Fibroblast of gingiva (primary cell): ENCODE data around the gene ZCCHC13.
A peak's percentile ranks its signal among the peaks of the same experiment; 100 is the strongest.
"Not testable (repeated sequence)": the region's sequence is repeated elsewhere in the genome, so short reads cannot be mapped to it uniquely, and the experiment has no call there.

Source experiments
- DNase-seq: peaks from one replicate; pipeline ENCODE4 v3.0.0-alpha.2; 2011; ENCODE audit warnings: low read depth

Gene ZCCHC13

DNA sequence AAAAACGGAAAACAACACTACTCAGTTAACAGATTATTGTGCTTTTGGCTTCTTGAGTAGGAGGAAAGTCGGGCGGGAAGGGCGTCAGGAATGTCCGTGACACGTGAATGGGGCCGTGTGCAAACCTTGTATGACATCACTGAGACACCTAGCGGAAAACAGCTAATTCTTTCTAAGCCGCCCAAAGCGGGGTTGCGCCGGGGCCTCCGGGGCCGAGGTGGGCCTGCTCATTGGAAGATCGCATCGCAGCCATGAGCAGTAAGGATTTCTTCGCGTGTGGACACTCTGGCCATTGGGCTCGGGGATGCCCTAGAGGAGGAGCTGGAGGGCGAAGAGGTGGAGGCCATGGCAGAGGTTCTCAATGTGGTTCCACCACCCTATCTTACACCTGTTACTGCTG, at the start of gene ZCCHC13:
Gene ZCCHC13, plus strand, starts transcription at position 165 of the 400 bp plus-strand sequence. Its CDS starts 87 bp downstream, at position 252.
- DNase-seq = no peak

DNA sequence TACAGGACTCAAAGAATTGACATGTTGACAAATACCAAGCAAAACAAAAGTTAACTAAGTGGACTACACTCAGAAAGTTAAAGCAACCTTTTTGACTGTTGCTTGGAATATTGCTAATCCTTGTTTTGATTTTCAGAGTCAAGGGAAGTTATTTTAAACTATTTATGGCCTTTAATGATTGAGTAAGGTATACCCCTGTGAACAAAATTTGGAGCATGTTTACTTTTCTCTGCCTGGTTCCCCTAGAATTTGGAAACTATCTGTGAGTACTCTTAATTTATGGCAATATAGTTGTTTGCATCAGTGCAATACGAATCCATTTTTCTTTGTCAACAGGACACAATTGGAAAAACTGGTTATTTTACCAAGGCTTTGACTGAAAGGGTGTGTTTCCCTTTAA, 45.9 kb upstream of the ZCCHC13 start:
- DNase-seq = not testable (repeated sequence)

- no peak for DNase-seq
These were observed 44.0 kb upstream of the ZCCHC13 start for GRCh38 chrX:74259885-74260491.

DNA sequence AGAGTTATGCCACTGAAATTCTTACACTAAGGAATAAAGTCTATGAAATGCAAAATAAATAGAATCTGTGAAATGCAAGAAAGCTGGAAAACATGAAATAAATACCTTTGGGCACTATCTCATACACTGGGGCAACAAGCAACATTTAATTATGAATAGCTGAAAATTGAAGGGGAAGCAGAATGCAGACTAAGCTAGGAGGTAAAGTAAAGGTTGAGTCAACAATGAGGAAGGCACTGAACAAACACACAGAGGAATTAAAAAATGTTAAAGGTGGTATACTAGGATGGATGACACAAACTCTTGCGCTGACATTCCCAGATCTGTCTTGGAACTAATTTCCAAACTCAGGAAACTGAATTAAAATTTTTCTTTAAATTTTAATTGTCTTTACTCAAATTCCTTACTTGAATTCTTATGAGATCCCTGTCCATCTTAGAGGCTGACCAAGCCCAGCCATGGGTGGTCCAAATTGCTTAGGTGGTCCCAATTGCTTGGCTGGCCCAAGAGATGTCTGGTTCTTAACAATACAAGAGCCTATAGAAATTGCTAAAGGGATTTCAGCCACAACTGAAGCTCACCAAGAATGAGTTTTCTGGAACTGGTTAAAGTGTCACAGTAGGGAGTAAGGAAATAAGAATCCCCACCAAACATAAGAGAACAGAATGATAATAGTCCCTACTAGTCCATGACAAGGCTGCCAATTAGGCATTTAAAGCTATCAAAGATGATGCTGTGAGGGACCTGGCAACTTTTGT, 41.3 kb upstream of the ZCCHC13 start:
- no peak for DNase-seq

DNA sequence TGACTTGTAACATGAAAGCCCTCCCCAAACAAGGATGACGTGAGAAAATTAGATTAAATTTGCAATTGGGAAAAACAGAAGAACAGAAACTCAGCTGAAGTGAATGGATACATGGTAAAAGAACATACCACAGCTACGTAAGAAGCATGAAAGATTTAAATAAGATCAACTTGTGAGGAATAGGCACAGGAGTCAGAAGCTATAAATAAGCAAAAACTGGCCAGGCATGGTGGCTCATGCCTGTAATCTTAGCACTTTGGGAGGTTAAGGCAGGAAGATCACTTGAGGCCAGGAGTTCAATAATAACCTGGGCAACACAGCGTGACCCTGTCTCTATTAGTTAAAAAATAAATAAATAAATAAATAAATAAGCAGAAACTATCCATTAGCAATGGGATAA, 33.6 kb upstream of the ZCCHC13 start:
- no peak for DNase-seq

DNA sequence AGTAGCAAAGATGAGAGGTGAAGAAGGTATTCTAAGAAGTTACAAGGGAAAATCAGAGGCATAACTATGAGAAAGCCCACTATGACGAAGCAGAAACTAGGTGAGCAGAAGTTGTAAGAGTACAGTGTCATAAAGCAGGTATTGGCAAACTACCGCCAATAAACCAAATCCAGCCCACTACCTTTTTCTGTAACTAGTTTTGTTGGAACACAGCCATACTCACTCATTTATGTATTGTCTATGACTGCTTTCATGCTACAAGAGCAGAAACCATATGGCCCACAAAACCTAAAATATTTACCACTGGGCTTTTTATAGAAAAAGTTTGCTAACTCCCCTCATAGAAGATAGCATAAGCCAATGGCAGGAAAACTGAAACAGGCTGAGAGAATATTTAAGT, 31.8 kb upstream of the ZCCHC13 start:
- DNase-seq = no peak

- no peak for DNase-seq
These were observed 29.5 kb upstream of the ZCCHC13 start for GRCh38 chrX:74274516-74274915.

GRCh38 chrX:74277320-74277719, 26.7 kb upstream of the ZCCHC13 start:
- DNase-seq = no peak

DNA sequence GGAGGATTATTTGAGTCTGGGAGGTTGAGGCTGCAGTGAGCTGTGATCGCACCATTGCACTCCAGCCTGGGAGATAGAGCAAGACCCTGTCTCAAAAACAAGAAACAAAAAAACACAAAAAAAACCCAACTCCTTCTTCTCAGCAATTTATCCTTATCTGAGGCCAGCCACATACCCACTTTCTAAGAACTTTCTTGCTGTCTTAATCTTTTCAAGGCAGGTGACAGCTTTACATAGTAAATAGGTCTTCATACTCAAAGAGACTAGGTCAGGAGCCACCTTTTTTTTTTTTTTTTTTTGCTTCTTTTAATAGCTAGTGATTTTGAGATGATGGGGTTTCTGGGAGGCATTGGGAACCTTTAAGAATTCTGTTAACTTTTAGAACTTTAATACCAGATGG, 26.1 kb upstream of the ZCCHC13 start:
- DNase-seq = no peak

GRCh38 chrX:74280759-74281158, 23.2 kb upstream of the ZCCHC13 start:
- DNase-seq = no peak

GRCh38 chrX:74284391-74284952, 19.5 kb upstream of the ZCCHC13 start:
- no peak for DNase-seq

- DNase-seq = peak; percentile 80
These were observed 16.8 kb upstream of the ZCCHC13 start for GRCh38 chrX:74286950-74287740.

DNA sequence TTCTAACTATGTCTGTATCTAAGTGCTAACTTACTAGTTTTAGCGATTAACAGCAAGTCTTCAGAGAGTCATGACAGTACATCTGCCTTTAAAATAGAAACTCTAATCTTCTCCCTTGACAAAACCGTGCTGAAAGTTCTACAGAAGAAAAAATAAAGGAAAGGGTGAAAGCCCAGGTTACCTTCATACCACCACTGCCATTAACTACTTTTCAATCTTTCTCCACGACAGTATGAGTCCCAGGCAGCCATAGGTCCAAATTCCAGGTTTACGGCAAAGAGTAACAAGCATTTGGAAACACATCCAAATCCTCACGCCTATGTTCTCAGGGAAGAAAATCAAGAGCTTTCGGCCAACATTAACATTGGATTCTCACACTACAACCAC, 12.4 kb upstream of the ZCCHC13 start:
- no peak for DNase-seq

- peak; percentile 89 for DNase-seq
These were observed 11.8 kb upstream of the ZCCHC13 start for GRCh38 chrX:74291964-74292807.

GRCh38 chrX:74292808-74293123, 11.2 kb upstream of the ZCCHC13 start:
- no peak for DNase-seq

GRCh38 chrX:74293343-74293946, 10.5 kb upstream of the ZCCHC13 start:
- DNase-seq = peak; percentile 81

DNA sequence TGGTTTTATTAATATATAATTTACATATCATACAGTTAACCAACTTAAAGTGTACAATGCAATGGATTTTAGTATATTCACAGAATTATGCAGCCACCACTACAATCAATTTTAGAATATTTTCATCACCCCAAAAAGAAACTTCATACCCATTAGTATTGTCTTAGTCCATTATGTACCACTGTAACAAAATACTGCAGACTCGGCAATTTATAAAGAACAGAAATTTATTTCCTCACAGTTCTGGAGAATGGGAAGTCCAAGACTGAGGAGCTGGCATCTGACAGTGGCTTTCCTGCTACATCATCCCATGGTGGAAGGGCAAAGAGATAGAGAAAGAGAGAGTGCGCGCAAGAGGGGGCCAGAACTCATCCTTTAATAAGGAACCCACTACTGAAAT, 8.9 kb upstream of the ZCCHC13 start:
- no peak for DNase-seq

- DNase-seq = no peak
These were observed 6.2 kb upstream of the ZCCHC13 start for GRCh38 chrX:74297766-74298165.

- no peak for DNase-seq
These were observed 3.1 kb upstream of the ZCCHC13 start for GRCh38 chrX:74300869-74301268.

- no peak for DNase-seq
These were observed 14.7 kb downstream of the ZCCHC13 start for GRCh38 chrX:74318672-74319071.

DNA sequence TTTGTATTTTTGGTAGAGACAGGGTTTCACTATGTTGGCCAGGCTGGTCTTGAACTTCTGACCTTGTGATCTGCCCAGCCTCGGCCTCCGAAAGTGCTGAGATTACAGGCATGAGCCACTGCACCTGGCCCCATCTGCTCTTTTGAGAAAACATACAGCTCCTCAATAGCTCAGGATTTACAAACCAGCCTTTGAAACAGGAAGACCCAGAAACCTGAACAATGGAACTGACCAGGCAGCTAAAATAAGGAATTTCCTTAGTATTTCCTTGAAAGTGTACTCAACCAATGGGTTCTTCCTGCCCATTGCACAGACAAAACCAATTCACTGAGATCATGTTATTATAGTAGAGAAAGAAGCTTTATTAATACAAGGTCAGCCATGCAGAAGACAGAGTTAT, 15.3 kb downstream of the ZCCHC13 start:
- DNase-seq = not testable (repeated sequence)
